Breast epithelium (tissue), 4 donors: Measurements from ENCODE around the gene HHATL. TPM values are rescaled to one million over a fixed set of nuclear protein-coding genes. Genes with fewer than 3 reads are reported as not detected.
A peak's percentile ranks its signal among the peaks of the same experiment; 100 is the strongest.

Experiments used
- DNase-seq, 2 donors: peaks; one replicate each; pipeline ENCODE4 v3.0.0-alpha.2; 2019; ENCODE audit warnings: low spot score in 2 of 2
- H3K27ac ChIP-seq, 2 donors: fragments of 200-600 bp; sonication (generic) in 1 of 2; one replicate each; pipeline ENCODE4 v1.5.1; 2016 to 2019; ENCODE audit warnings: mild to moderate bottlenecking in 1 of 2
- H3K27me3 ChIP-seq, 2 donors: fragments of 200-600 bp; sonication (generic) in 1 of 2; one replicate each; pipeline versions ENCODE4 v1.5.1 to v1.6.0; 2017 to 2019; ENCODE audit warnings: control low read depth in 1 of 2, mild to moderate bottlenecking in 1 of 2
- H3K36me3 ChIP-seq: fragments of 200-600 bp; one replicate; pipeline ENCODE4 v1.5.1; 2019
- H3K4me1 ChIP-seq, 2 donors: fragments of 200-600 bp; sonication (generic); one replicate each; pipeline ENCODE4 v1.5.1; 2016 to 2019; ENCODE audit warnings: control low read depth in 1 of 2
- H3K4me3 ChIP-seq, 3 donors: fragments of 200-600 bp; sonication (generic); 1 replicate in 2 of 3; 2 replicates in 1 of 3; pipeline ENCODE4 v1.5.1; 2016 to 2019; ENCODE audit warnings: mild to moderate bottlenecking in 3 of 3, moderate library complexity in 2 of 3
- H3K9me3 ChIP-seq, 2 donors: fragments of 200-600 bp; sonication (generic) in 1 of 2; one replicate each; pipeline ENCODE4 v1.5.1; 2016 to 2019; ENCODE audit warnings: control low read depth in 1 of 2
- POLR2A ChIP-seq: fragments of 450-650 bp; IDR thresholded peaks from one replicate; pipeline ENCODE4 v1.6.1; 2016; ENCODE audit warnings: antibody characterized with exemption, mild to moderate bottlenecking, moderate library complexity
- POLR2AphosphoS5 ChIP-seq, 3 donors: sonication (generic); formaldehyde crosslinking; IDR thresholded peaks; one replicate each; pipeline ENCODE4 v1.6.1; 2017; ENCODE audit warnings: antibody characterized with exemption in 3 of 3
- intact Hi-C: fragments of 100-400 bp; cut with DNase I; formaldehyde crosslinking; loops from one replicate; pipeline ENCODE4 v1.15.1; 2023; ENCODE audit warnings: low total_unique reads
- total RNA-seq, 3 donors: library from RNA; depleted of rRNA; stranded (reverse); fragments of >200 nt; gene quantifications; one replicate each; pipeline ENCODE4 v1.1.0, GENCODE V29; 2016
- TF ChIP-seq, protein P1 (sequence below), 3 donors: fragments of 450-650 bp; IDR thresholded peaks; one replicate each; pipeline ENCODE4 v1.5.1; 2016 to 2017; ENCODE audit warnings: antibody characterized with exemption in 3 of 3, mild to moderate bottlenecking in 3 of 3, moderate library complexity in 3 of 3

The HHATL gene
- total RNA-seq, 3 donors from 2014 or later = 0.32 to 1.6 TPM; not detected in 1

DNA sequence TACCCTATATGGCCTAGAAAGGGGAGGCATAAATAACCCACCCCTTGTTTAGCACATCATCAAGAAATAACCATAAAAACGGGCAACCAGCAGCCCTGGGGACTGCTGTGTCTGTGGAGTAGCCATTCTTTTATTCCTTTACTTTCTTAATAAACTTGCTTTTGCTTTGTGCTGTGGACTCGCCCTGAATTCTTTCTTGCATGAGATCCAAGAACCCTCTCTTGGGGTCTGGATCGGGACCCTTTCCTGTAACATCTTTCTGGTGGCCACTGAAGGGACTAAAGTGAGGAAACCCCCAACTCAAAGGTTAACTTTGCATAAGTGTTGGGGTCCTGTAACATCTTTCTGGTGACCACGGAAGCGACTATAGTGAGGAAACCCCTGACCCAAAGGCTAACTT is 15.7 kb upstream of the HHATL start:
- intact Hi-C loops = no loop called here
- Histone ChIP-seq H3K4me1 (no peaks in the 10 kb centered on the region), H3K27me3 (no peaks in the 10 kb centered on the region), H3K9me3 (no peaks in the 10 kb centered on the region), H3K36me3 (no peaks in the 10 kb centered on the region), H3K27ac (peak overlapping the region in 1 of 2 donors; percentile 52), H3K4me3 (no peak overlapping the region)
- DNase-seq = peak in 1 of 2 donors; percentile 12
- TF ChIP-seq POLR2AphosphoS5 (IDR thresholded peaks at IDR 0.05) (no peak), POLR2A (no peak)
- TF ChIP-seq, protein P1, sequence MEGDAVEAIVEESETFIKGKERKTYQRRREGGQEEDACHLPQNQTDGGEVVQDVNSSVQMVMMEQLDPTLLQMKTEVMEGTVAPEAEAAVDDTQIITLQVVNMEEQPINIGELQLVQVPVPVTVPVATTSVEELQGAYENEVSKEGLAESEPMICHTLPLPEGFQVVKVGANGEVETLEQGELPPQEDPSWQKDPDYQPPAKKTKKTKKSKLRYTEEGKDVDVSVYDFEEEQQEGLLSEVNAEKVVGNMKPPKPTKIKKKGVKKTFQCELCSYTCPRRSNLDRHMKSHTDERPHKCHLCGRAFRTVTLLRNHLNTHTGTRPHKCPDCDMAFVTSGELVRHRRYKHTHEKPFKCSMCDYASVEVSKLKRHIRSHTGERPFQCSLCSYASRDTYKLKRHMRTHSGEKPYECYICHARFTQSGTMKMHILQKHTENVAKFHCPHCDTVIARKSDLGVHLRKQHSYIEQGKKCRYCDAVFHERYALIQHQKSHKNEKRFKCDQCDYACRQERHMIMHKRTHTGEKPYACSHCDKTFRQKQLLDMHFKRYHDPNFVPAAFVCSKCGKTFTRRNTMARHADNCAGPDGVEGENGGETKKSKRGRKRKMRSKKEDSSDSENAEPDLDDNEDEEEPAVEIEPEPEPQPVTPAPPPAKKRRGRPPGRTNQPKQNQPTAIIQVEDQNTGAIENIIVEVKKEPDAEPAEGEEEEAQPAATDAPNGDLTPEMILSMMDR (IDR thresholded peaks at IDR 0.05) = no peak

DNA sequence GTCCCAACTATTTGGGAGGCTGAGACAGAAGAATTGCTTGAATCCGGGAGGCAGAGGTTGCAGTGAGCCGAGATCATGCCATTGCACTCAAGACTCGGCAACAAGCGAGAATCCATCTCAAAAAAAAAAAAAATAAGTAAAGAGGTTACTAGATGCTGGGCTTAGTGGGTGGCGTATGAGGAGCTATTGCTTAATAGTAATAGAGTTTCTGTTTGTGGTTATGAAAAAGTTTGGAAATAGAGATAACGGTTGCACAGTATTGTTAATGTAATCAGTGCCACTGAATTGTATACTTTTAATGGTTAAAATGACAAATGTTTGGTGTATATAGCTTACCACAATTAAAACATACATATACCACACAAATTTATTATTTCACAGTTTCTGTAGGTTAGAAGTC is 14.7 kb upstream of the HHATL start:
- intact Hi-C loops = no loop called here
- Histone ChIP-seq H3K4me3 (no peak overlapping the region), H3K4me1 (no peaks in the 10 kb centered on the region), H3K27me3 (no peaks in the 10 kb centered on the region), H3K36me3 (no peaks in the 10 kb centered on the region), H3K9me3 (no peaks in the 10 kb centered on the region), H3K27ac (no peak overlapping the region)
- DNase-seq = no peak
- TF ChIP-seq POLR2A (no peak), POLR2AphosphoS5 (IDR thresholded peaks at IDR 0.05) (no peak)
- TF ChIP-seq, protein P1 (IDR thresholded peaks at IDR 0.05) = no peak

DNA sequence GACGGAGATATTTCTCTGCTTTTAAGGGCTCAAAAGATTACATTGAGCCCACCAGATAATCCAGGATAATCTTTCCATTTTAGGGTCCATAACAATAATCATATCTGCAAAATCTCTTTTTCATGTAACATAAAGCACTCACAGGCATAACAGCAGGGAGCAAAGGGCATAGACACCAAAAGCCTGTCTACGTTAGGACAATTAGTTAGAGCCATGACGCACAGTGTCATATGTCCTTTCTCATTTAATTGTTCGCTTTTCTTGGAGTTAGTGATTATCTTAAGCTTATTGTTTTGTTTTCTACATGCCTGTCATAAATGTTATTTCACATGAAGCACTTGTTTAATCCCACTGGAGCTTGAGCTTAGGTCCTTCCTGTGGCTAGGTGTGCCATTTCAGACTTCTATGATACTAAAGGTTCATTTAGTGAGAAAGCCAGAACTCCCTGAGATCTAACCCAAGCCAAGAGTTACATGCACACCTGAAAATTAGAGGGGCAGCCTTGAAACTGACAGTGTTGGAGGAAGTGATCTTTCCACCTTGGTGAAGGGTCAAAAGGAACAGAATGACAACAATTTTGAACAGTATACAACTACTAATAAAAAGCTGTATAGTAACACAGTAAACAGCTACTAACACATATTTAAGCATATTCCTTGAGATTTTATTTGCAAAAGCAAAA is 11.7 kb upstream of the HHATL start:
- H3K9me3 ChIP-seq = no peaks in the 10 kb centered on the region
- TF ChIP-seq POLR2AphosphoS5 (IDR thresholded peaks at IDR 0.05) (no peak), POLR2A (no peak)
- TF ChIP-seq, protein P1 (IDR thresholded peaks at IDR 0.05) = no peak
- intact Hi-C loops = no loop called here

DNA sequence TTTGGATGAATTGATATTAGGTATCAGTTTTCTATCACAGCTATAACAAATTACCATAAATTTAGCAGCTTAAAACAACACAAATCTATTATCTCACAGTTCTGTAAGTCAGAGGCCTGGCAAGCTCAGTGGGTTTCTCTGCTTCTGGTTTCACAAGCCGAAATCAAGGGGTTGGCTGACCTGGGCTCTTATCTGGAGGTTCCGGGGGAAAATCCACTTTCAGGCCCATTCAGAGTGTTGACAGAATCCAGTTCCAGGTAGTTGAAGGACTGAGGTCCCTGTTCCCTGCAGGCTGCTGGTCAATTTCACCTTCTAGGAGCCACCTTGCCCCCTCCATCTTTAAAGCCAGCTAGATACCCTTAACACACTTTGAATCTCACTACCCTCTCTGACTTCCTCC is 11.1 kb upstream of the HHATL start:
- DNase-seq = no peak
- Histone ChIP-seq H3K36me3 (no peaks in the 10 kb centered on the region), H3K9me3 (no peaks in the 10 kb centered on the region), H3K27me3 (no peaks in the 10 kb centered on the region), H3K4me1 (no peaks in the 10 kb centered on the region), H3K4me3 (no peak overlapping the region), H3K27ac (no peak overlapping the region)
- TF ChIP-seq, protein P1 (IDR thresholded peaks at IDR 0.05) = no peak
- TF ChIP-seq POLR2A = no peak
- no peak for TF ChIP-seq POLR2AphosphoS5 (IDR thresholded peaks at IDR 0.05)
- intact Hi-C loops = no loop called here

More for the DNA sequence above, 11.7 kb upstream of the HHATL start:
- no peak for DNase-seq
- no peak overlapping the region for H3K27ac ChIP-seq
- no peaks in the 10 kb centered on the region for H3K36me3 ChIP-seq
- no peaks in the 10 kb centered on the region for H3K4me1 ChIP-seq
- H3K4me3 ChIP-seq = no peak overlapping the region
- H3K27me3 ChIP-seq = no peaks in the 10 kb centered on the region

DNA sequence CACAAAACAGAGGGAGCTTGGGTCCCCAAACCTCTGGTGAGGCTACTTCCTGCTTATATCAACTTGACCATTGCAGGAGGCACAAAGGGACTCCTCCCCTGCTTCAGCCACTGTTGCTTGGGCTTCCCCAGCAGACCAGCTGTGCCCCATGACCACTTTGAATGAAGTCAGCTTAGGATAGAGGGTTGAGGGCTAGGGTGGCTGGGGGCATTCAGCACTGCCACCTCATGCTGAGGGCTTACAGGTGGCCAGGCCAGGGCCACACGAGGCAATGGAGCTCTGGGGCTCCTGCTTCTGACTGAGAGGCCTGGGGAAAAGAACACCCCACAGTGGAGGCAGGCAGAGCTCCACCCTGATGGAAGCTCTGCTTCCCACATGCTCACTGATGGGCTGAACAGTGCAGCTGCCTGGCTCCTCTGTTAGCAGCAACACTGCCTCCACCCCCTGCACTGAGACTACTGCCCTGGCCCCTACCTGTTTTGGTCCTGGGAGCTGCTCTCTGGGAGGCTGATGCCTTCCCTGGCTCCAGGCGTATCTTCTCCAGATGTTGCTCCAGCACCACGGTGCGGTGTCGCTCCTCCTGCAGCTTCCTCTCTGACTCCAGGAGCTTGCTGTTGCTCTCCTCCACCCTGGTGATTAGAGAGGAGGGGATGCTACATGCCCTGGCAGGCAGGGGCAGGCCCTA is 10.2 kb upstream of the HHATL start:
- Histone ChIP-seq H3K36me3 (no peaks in the 10 kb centered on the region), H3K27me3 (no peaks in the 10 kb centered on the region), H3K4me1 (no peaks in the 10 kb centered on the region), H3K27ac (no peak overlapping the region), H3K4me3 (no peak overlapping the region), H3K9me3 (no peaks in the 10 kb centered on the region)
- intact Hi-C loops = no loop called here
- TF ChIP-seq POLR2A (no peak), POLR2AphosphoS5 (IDR thresholded peaks at IDR 0.05) (no peak)
- TF ChIP-seq, protein P1 (IDR thresholded peaks at IDR 0.05) = no peak
- peak in 1 of 2 donors; percentile 37 for DNase-seq
